NCI-H128 (cell line): Measurements from ENCODE around the gene TNFRSF8.
"Not testable (repeated sequence)": the region's sequence is repeated elsewhere in the genome, so short reads cannot be mapped to it uniquely, and the experiment has no call there.

Experiments used
- DNase-seq: peaks from one replicate; lab custom pipeline; 2025; ENCODE audit not compliant: unreplicated experiment; lab: John Stamatoyannopoulos, UW

Gene TNFRSF8

GRCh38 chr1:12083766-12084165 lies 20.7 kb downstream of the TNFRSF8 start:
- DNase-seq = no peak

GRCh38 chr1:12085643-12086260 lies 22.6 kb downstream of the TNFRSF8 start:
- DNase-seq = no peak

GRCh38 chr1:12087797-12088314 lies 24.8 kb downstream of the TNFRSF8 start:
- no peak for DNase-seq

- no peak for DNase-seq
Measured at GRCh38 chr1:12088607-12089006, 25.5 kb downstream of the TNFRSF8 start.

GRCh38 chr1:12090326-12090725 lies 27.2 kb downstream of the TNFRSF8 start:
- DNase-seq = no peak

GRCh38 chr1:12091191-12091590 lies 28.1 kb downstream of the TNFRSF8 start:
- DNase-seq = no peak

- DNase-seq = no peak
Measured at GRCh38 chr1:12094180-12094579, 31.1 kb downstream of the TNFRSF8 start.

- no peak for DNase-seq
Measured at GRCh38 chr1:12095452-12096263, 32.6 kb downstream of the TNFRSF8 start.

- no peak for DNase-seq
Measured at GRCh38 chr1:12096615-12097014, 33.5 kb downstream of the TNFRSF8 start.

GRCh38 chr1:12097321-12097720 lies 34.2 kb downstream of the TNFRSF8 start:
- DNase-seq = no peak

- no peak for DNase-seq
Measured at GRCh38 chr1:12098786-12099185, 35.7 kb downstream of the TNFRSF8 start.

- DNase-seq = no peak
Measured at GRCh38 chr1:12099610-12100009, 36.5 kb downstream of the TNFRSF8 start.

GRCh38 chr1:12100071-12100470 lies 37.0 kb downstream of the TNFRSF8 start:
- no peak for DNase-seq

- not testable (repeated sequence) for DNase-seq
Measured at GRCh38 chr1:12101120-12101519, 38.0 kb downstream of the TNFRSF8 start.

GRCh38 chr1:12102066-12102465 lies 39.0 kb downstream of the TNFRSF8 start:
- DNase-seq = no peak

- no peak for DNase-seq
Measured at GRCh38 chr1:12104417-12104816, 41.3 kb downstream of the TNFRSF8 start.

- DNase-seq = no peak
Measured at GRCh38 chr1:12106153-12106552, 43.0 kb downstream of the TNFRSF8 start.

- not testable (repeated sequence) for DNase-seq
Measured at GRCh38 chr1:12106861-12107260, 43.8 kb downstream of the TNFRSF8 start.

- DNase-seq = no peak
Measured at GRCh38 chr1:12107718-12108117, 44.6 kb downstream of the TNFRSF8 start.

GRCh38 chr1:12109901-12110300 lies 46.8 kb downstream of the TNFRSF8 start:
- no peak for DNase-seq

- no peak for DNase-seq
Measured at GRCh38 chr1:12111741-12112140, 48.6 kb downstream of the TNFRSF8 start.

GRCh38 chr1:12112711-12113161 lies 49.6 kb downstream of the TNFRSF8 start:
- no peak for DNase-seq
